OCI-LY7 (cell line): ENCODE results near the gene GPATCH2. TPM values are rescaled to one million over a fixed set of nuclear protein-coding genes. Genes with fewer than 3 reads are reported as not detected.

ENCODE experiments used
- BruUV-seq: library from RNA; stranded (reverse); fragments of 400-500 nt; replicated peaks from 2 replicates; lab custom pipeline; 2021; lab: Mats Ljungman, UMichigan
- CTCF ChIA-PET: fragments of 300-600 bp; sonication (Branson Sonifier 250); formaldehyde crosslinking; loops from one replicate; lab custom pipeline; 2022; ENCODE audit warnings: antibody characterized with exemption; ENCODE audit not compliant: unreplicated experiment; lab: Charles Lee
- POLR2A ChIA-PET: fragments of 300-600 bp; sonication (Branson Sonifier 250); formaldehyde crosslinking; loops from one replicate; lab custom pipeline; 2022; ENCODE audit warnings: antibody characterized with exemption; lab: Charles Lee
- DNase-seq: peaks from one replicate; pipeline ENCODE4 v3.0.0-alpha.2; 2015; ENCODE audit warnings: low spot score
- H2AFZ ChIP-seq: fragments of 200-600 bp; sonication (generic), shearing (Covaris generic); 2 replicates; pipeline ENCODE4 v1.6.1; 2014; ENCODE audit warnings: mild to moderate bottlenecking, antibody characterized with exemption, low read length, moderate library complexity
- H3K27ac ChIP-seq: fragments of 200-600 bp; sonication (generic); 2 replicates; pipeline ENCODE4 v1.5.1; 2014; ENCODE audit warnings: mixed run types, low read depth, mild to moderate bottlenecking, moderate library complexity, low read length, inconsistent platforms; ENCODE audit not compliant: poor library complexity, severe bottlenecking
- H3K36me3 ChIP-seq: fragments of 200-600 bp; sonication (generic); 2 replicates; pipeline ENCODE4 v1.6.1; 2014; ENCODE audit warnings: mild to moderate bottlenecking, antibody characterized with exemption, low read length, moderate library complexity, mixed read lengths; ENCODE audit not compliant: insufficient read depth
- H3K4me1 ChIP-seq: fragments of 200-600 bp; sonication (generic); 2 replicates; pipeline ENCODE4 v1.5.1; 2014; ENCODE audit warnings: mild to moderate bottlenecking, low read length; ENCODE audit not compliant: insufficient read depth, poor library complexity, severe bottlenecking
- H3K4me2 ChIP-seq: fragments of 200-600 bp; sonication (generic); 2 replicates; pipeline ENCODE4 v1.6.1; 2014; ENCODE audit warnings: mild to moderate bottlenecking, low read length
- H3K4me3 ChIP-seq: fragments of 200-600 bp; sonication (generic); 2 replicates; pipeline ENCODE4 v1.5.1; 2014; ENCODE audit warnings: mild to moderate bottlenecking, low read depth, low read length; ENCODE audit not compliant: poor library complexity, severe bottlenecking
- H3K79me2 ChIP-seq: fragments of 200-600 bp; sonication (generic); 2 replicates; pipeline ENCODE4 v1.6.1; 2016; ENCODE audit warnings: low read depth, mild to moderate bottlenecking, low read length, moderate library complexity, mixed read lengths; ENCODE audit not compliant: insufficient read depth
- H3K9me2 ChIP-seq: fragments of 200-600 bp; sonication (generic); 2 replicates; pipeline ENCODE4 v1.6.1; 2016; ENCODE audit warnings: mild to moderate bottlenecking, low read length, mixed read lengths; ENCODE audit not compliant: insufficient read depth
- H3K9me3 ChIP-seq: fragments of 200-600 bp; sonication (generic); 2 replicates; pipeline ENCODE4 v1.6.1; 2014; ENCODE audit warnings: mild to moderate bottlenecking, mixed run types, low read length, mixed read lengths
- H4K20me1 ChIP-seq: fragments of 200-600 bp; sonication (generic); 2 replicates; pipeline ENCODE4 v1.6.1; 2014; ENCODE audit warnings: mild to moderate bottlenecking, antibody characterized with exemption, low read length, moderate library complexity, mixed read lengths; ENCODE audit not compliant: insufficient read depth
- EZH2phosphoT487 ChIP-seq: fragments of 200-600 bp; sonication (generic); IDR thresholded peaks from 2 replicates; pipeline ENCODE4 v1.6.1; 2018; ENCODE audit warnings: low read depth, borderline replicate concordance, mild to moderate bottlenecking, mixed run types, antibody characterized with exemption, low read length, moderate library complexity, mixed read lengths
- intact Hi-C: fragments of 100-400 bp; cut with micrococcal nuclease; formaldehyde crosslinking; loops from one replicate; pipeline ENCODE4 v1.10.0; 2022; ENCODE audit not compliant: unreplicated experiment
- total RNA-seq, 2 experiments: library from RNA; depleted of rRNA in 1 of 2; stranded (reverse); fragments of >200 nt in 1 of 2; shearing (Covaris generic) in 1 of 2; gene quantifications; 2 replicates each; pipeline ENCODE4 v1.2.3, GENCODE V29; 2014 to 2022
- TF ChIP-seq, protein P1 (sequence below): fragments of 200-600 bp; sonication (generic); conservative IDR thresholded peaks from 2 replicates; pipeline ENCODE4 v1.5.1; 2014; ENCODE audit warnings: mild to moderate bottlenecking, antibody characterized with exemption, low read length, moderate library complexity, mixed read lengths

Gene GPATCH2
- total RNA-seq, 2 experiments from 2014 or later, result 8.8 to 12.7 TPM

DNA sequence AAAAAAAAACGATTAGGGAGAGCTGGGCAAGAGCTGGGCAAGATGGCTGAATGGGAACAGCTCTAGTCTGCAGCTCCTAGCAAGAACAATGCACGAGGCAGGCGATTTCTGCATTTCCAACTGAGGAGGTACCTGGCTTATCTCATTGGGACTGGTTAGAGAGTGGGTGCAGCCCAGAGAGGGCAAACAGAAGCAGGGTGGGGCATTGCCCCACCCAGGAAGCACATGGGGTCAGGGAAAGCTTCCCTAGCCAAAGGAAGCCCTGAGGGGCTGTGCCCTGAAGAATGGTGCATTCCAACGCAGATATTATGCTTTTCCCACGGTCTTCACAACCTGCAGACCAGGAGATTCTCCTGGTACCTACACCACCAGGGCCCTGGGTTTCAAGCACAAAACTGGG, 251.6 kb downstream of the GPATCH2 start:
- BruUV-seq, result no TSS peak
- Histone ChIP-seq H3K27ac (no peak overlapping the region), H3K79me2 (no peaks in the 10 kb centered on the region), H3K4me2 (no peak overlapping the region), H2AFZ (no peak overlapping the region), H3K9me2 (no peaks in the 10 kb centered on the region), H4K20me1 (no peaks in the 10 kb centered on the region), H3K36me3 (no peaks in the 10 kb centered on the region), H3K9me3 (peaks cover 8% of the 10 kb centered on the region; the same call in 1 of the 2 replicates), H3K4me1 (no peaks in the 10 kb centered on the region), H3K4me3 (no peak overlapping the region)
- no peak for DNase-seq
- ChIA-PET POLR2A (interaction anchor here (0.6 kb wide), 1 partner anchor 103 kb away, joined by 3 read pairs; no protein-coding TSS in a partner anchor), CTCF (no interaction called here)
- intact Hi-C loops, result no loop called here
- no peak for TF ChIP-seq EZH2phosphoT487
- TF ChIP-seq, protein P1, sequence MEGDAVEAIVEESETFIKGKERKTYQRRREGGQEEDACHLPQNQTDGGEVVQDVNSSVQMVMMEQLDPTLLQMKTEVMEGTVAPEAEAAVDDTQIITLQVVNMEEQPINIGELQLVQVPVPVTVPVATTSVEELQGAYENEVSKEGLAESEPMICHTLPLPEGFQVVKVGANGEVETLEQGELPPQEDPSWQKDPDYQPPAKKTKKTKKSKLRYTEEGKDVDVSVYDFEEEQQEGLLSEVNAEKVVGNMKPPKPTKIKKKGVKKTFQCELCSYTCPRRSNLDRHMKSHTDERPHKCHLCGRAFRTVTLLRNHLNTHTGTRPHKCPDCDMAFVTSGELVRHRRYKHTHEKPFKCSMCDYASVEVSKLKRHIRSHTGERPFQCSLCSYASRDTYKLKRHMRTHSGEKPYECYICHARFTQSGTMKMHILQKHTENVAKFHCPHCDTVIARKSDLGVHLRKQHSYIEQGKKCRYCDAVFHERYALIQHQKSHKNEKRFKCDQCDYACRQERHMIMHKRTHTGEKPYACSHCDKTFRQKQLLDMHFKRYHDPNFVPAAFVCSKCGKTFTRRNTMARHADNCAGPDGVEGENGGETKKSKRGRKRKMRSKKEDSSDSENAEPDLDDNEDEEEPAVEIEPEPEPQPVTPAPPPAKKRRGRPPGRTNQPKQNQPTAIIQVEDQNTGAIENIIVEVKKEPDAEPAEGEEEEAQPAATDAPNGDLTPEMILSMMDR, result no peak

Other genes with a start within 250 kb of the GPATCH2 start
- not detected in 2 replicates for gene SPATA17, start 254 bp upstream of the GPATCH2 start, total RNA-seq (2014; rRNA removed; shearing (Covaris generic))
- 0.59 TPM in 1 of 2 replicates, not detected in the other for gene SPATA17, start 254 bp upstream of the GPATCH2 start, total RNA-seq (2022)